GM18520 (cell line): ENCODE measurements around the gene PRTG.
"Not testable (repeated sequence)": the region's sequence is repeated elsewhere in the genome, so short reads cannot be mapped to it uniquely, and the experiment has no call there.

Experiments used
- ATAC-seq: cut with Tn5 transposase; IDR thresholded peaks from one replicate; pipeline ENCODE4 v1.9.1; 2021; ENCODE audit not compliant: unreplicated experiment

The PRTG gene

GRCh38 chr15:55743729-55744655, 1.0 kb upstream of the PRTG start:
- ATAC-seq = no peak

- ATAC-seq = no peak
Measured at GRCh38 chr15:55742498-55742926, 440 bp downstream of the PRTG start.

GRCh38 chr15:55741833-55742497, 987 bp downstream of the PRTG start:
- ATAC-seq = no peak

GRCh38 chr15:55740981-55741832, 1.7 kb downstream of the PRTG start:
- no peak for ATAC-seq

- no peak for ATAC-seq
Measured at GRCh38 chr15:55740359-55740878, 2.5 kb downstream of the PRTG start.

- ATAC-seq = no peak
Measured at GRCh38 chr15:55739641-55740040, 3.3 kb downstream of the PRTG start.

GRCh38 chr15:55738715-55739114, 4.2 kb downstream of the PRTG start:
- ATAC-seq = no peak

GRCh38 chr15:55737373-55737772, 5.6 kb downstream of the PRTG start:
- no peak for ATAC-seq

- no peak for ATAC-seq
Measured at GRCh38 chr15:55736756-55737155, 6.2 kb downstream of the PRTG start.

GRCh38 chr15:55734641-55735040, 8.3 kb downstream of the PRTG start:
- no peak for ATAC-seq

GRCh38 chr15:55733461-55733860, 9.5 kb downstream of the PRTG start:
- ATAC-seq = not testable (repeated sequence)

- ATAC-seq = no peak
Measured at GRCh38 chr15:55721554-55722185, 21.3 kb downstream of the PRTG start.

GRCh38 chr15:55715355-55716076, 27.4 kb downstream of the PRTG start:
- no peak for ATAC-seq

GRCh38 chr15:55714064-55714463, 28.9 kb downstream of the PRTG start:
- no peak for ATAC-seq

GRCh38 chr15:55712363-55712762, 30.6 kb downstream of the PRTG start:
- no peak for ATAC-seq

GRCh38 chr15:55710286-55710685, 32.7 kb downstream of the PRTG start:
- ATAC-seq = no peak

GRCh38 chr15:55709458-55709857, 33.5 kb downstream of the PRTG start:
- ATAC-seq = no peak

GRCh38 chr15:55708720-55709119, 34.2 kb downstream of the PRTG start:
- ATAC-seq = no peak

- no peak for ATAC-seq
Measured at GRCh38 chr15:55707951-55708350, 35.0 kb downstream of the PRTG start.

- ATAC-seq = no peak
Measured at GRCh38 chr15:55707518-55707917, 35.4 kb downstream of the PRTG start.
